Measurements from ENCODE around the gene ELOVL6.

- TF ChIP-seq CTCF (IDR thresholded peaks at IDR 0.05 in 2 of 3, conservative IDR thresholded peaks at IDR 0.05 in 1 of 3; ENCODE audit: control insufficient read depth in 2 of 3, extremely low read depth in 1 of 3, insufficient read depth in 1 of 3, low read depth in 3 of 3, low read length in 3 of 3), result no peak
- no peak for TF ChIP-seq ZZZ3 (IDR thresholded peaks at IDR 0.05; ENCODE audit: control insufficient read depth, insufficient read length, low read depth)
- no peak for TF ChIP-seq JUND (IDR thresholded peaks at IDR 0.05; ENCODE audit: low read depth, low read length)
- no peak for TF ChIP-seq TAF1 (IDR thresholded peaks at IDR 0.05; ENCODE audit: borderline replicate concordance, low read depth, low read length)
- TF ChIP-seq CEBPZ (IDR thresholded peaks at IDR 0.05; ENCODE audit: low read depth, low read length), result no peak
- no peak for TF ChIP-seq ZBTB4 (CRISPR knock-in tag; IDR thresholded peaks at IDR 0.05)
- TF ChIP-seq SPI1 (IDR thresholded peaks at IDR 0.05; ENCODE audit: borderline replicate concordance, insufficient read depth, low read depth, low read length), result no peak
- no peak for TF ChIP-seq RFX5 (IDR thresholded peaks at IDR 0.05; ENCODE audit: low read depth, low read length)
- no peak for TF ChIP-seq POLR2AphosphoS5 (IDR thresholded peaks at IDR 0.05; ENCODE audit: low read length)
- no peak for TF ChIP-seq EZH2 (IDR thresholded peaks at IDR 0.05; ENCODE audit: borderline replicate concordance, control insufficient read depth, low read depth, low read length)
- TF ChIP-seq EP300 (IDR thresholded peaks at IDR 0.05; ENCODE audit: borderline replicate concordance in 1 of 2, control insufficient read depth in 1 of 2, low read depth in 2 of 2, low read length in 2 of 2), result no peak
Observed at GRCh38 chr4:110216129-110216528, 17.7 kb upstream of the ELOVL6 start.
